Mesendoderm (in vitro differentiated cells): ENCODE results near the gene MKI67.

ENCODE experiments used
- DNase-seq: peaks from one replicate; pipeline ENCODE4 v3.0.0; 2013
- H2AK5ac ChIP-seq: 2 replicates; pipeline ENCODE4 v1.6.1; 2013; ENCODE audit warnings: low read length, inconsistent platforms
- H2BK120ac ChIP-seq: 2 replicates; pipeline ENCODE4 v1.6.1; 2013; ENCODE audit warnings: low read depth, mild to moderate bottlenecking, low read length, moderate library complexity, mixed read lengths
- H2BK15ac ChIP-seq: replicated peaks from 2 replicates; pipeline ENCODE4 v1.6.1; 2013; ENCODE audit warnings: low read depth, mild to moderate bottlenecking, moderate library complexity
- H2BK5ac ChIP-seq: 2 replicates; pipeline ENCODE4 v1.6.1; 2013; ENCODE audit warnings: low read length, inconsistent platforms
- H3K18ac ChIP-seq: 2 replicates; pipeline ENCODE4 v1.6.1; 2013; ENCODE audit warnings: mild to moderate bottlenecking, low read length, mixed read lengths
- H3K23ac ChIP-seq: one replicate; pipeline ENCODE4 v1.6.1; 2013; ENCODE audit warnings: low read length
- H3K27ac ChIP-seq: 2 replicates; pipeline ENCODE4 v1.5.1; 2013; ENCODE audit warnings: low read depth, mild to moderate bottlenecking, inconsistent platforms, low read length, moderate library complexity
- H3K27me3 ChIP-seq: 2 replicates; pipeline ENCODE4 v1.6.1; 2013; ENCODE audit warnings: low read length, control low read depth, mild to moderate bottlenecking, inconsistent platforms; ENCODE audit not compliant: insufficient read depth, poor library complexity
- H3K36me3 ChIP-seq: 2 replicates; pipeline ENCODE4 v1.6.1; 2013; ENCODE audit warnings: low read length, inconsistent platforms; ENCODE audit not compliant: control insufficient read depth, insufficient read depth
- H3K4ac ChIP-seq: one replicate; pipeline ENCODE4 v1.6.1; 2013; ENCODE audit warnings: low read depth, mild to moderate bottlenecking, low read length, moderate library complexity
- H3K4me1 ChIP-seq: 2 replicates; pipeline ENCODE4 v1.6.1; 2013; ENCODE audit warnings: low read depth, low read length, inconsistent platforms; ENCODE audit not compliant: control insufficient read depth
- H3K4me2 ChIP-seq: 2 replicates; pipeline ENCODE4 v1.6.1; 2013; ENCODE audit warnings: low read length
- H3K4me3 ChIP-seq: 2 replicates; pipeline ENCODE4 v1.5.1; 2013; ENCODE audit warnings: mild to moderate bottlenecking, low read length
- H3K56ac ChIP-seq: one replicate; pipeline ENCODE4 v1.6.1; 2013; ENCODE audit warnings: low read length
- H3K79me1 ChIP-seq: 2 replicates; pipeline ENCODE4 v1.6.1; 2013; ENCODE audit warnings: low read length, inconsistent platforms
- H3K79me2 ChIP-seq: 2 replicates; pipeline ENCODE4 v1.6.1; 2013; ENCODE audit warnings: mild to moderate bottlenecking, low read length; ENCODE audit not compliant: control insufficient read depth, insufficient read depth
- H3K9ac ChIP-seq: 2 replicates; pipeline ENCODE4 v1.6.1; 2013; ENCODE audit warnings: low read length, inconsistent platforms
- H4K5ac ChIP-seq: one replicate; pipeline ENCODE4 v1.6.1; 2013; ENCODE audit warnings: low read length
- H4K8ac ChIP-seq: one replicate; pipeline ENCODE4 v1.6.1; 2013; ENCODE audit warnings: low read depth, mild to moderate bottlenecking, control low read depth, low read length, moderate library complexity
- WGBS: extraction: QIAGEN DNeasy Blood & Tissue Kit; methylation state at CpG from one replicate; pipeline ENCODE4 v1.1.7; 2013; ENCODE audit warnings: low lambda C conversion rate, missing lambda C conversion rate; ENCODE audit not compliant: insufficient coverage; ENCODE audit errors: extremely low coverage; 5-methylcytosine and 5-hydroxymethylcytosine counted together

MKI67 gene

DNA sequence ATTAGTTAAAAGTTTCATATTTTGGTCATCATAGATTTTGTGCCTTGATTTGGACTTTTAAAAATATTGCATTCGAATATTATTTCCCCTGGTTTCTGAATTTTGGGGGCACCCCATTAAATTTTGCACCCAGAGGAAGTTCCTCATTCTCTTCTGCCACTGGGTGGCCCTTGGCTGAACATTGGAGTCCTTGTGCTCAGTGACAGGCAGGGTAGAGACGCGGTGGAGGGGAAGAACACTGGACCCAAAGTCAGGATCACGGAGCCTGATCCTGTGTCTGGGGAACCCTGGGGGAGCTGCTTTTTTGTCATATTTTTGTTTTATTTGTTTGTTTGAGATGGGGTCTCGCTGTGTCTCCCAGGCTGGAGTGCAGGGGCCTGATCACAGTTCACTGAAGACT, 74.7 kb downstream of the MKI67 start:
- no peak for DNase-seq
- Histone ChIP-seq H3K4me3 (no peak overlapping the region), H3K79me1 (no peaks in the 10 kb centered on the region), H3K4me2 (no peak overlapping the region), H3K79me2 (no peaks in the 10 kb centered on the region), H3K56ac (no peak overlapping the region), H3K23ac (no peak overlapping the region), H2AK5ac (no peak overlapping the region), H3K4ac (no peak overlapping the region), H3K9ac (no peak overlapping the region), H4K5ac (no peak overlapping the region), H3K4me1 (no peaks in the 10 kb centered on the region), H2BK5ac (no peak overlapping the region), H3K27me3 (no peaks in the 10 kb centered on the region), H2BK15ac (no peak overlapping the region), H2BK120ac (no peak overlapping the region), H4K8ac (no peak overlapping the region), H3K27ac (no peak overlapping the region), H3K36me3 (no peaks in the 10 kb centered on the region), H3K18ac (no peak overlapping the region)
- no CpG with 5 or more reads among the region's 5 CpGs for WGBS

DNA sequence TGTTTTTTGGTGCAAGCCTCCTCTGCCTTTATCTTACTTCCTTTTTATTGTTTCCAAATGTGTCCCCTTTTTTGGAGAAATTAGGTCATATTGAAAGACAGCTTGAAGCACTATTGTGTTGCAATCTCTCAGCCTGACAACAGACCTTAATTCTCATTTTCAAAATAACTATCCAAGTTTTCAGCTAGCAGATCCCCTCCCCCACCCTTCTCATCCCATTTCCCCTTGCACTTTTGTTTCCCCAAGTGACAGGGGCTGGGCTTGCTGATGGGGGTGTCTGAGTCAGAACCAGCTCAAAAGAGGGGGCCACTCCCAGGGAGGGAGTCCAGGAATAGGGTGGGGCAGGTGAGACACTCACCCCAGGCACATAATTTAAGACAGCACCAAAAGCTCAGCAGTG, 75.3 kb downstream of the MKI67 start:
- no peak overlapping the region for H3K4ac ChIP-seq
- no peak overlapping the region for H3K4me2 ChIP-seq
- H2BK120ac ChIP-seq, result no peak overlapping the region
- no peak overlapping the region for H2BK15ac ChIP-seq
- H4K5ac ChIP-seq, result no peak overlapping the region
- H3K9ac ChIP-seq, result no peak overlapping the region
- no peak overlapping the region for H2BK5ac ChIP-seq
- no peaks in the 10 kb centered on the region for H3K79me1 ChIP-seq
- no peak overlapping the region for H2AK5ac ChIP-seq
- H3K4me3 ChIP-seq, result no peak overlapping the region
- H3K4me1 ChIP-seq, result no peaks in the 10 kb centered on the region
- no peaks in the 10 kb centered on the region for H3K36me3 ChIP-seq
- no peak overlapping the region for H3K23ac ChIP-seq
- H3K27me3 ChIP-seq, result no peaks in the 10 kb centered on the region
- H3K18ac ChIP-seq, result no peak overlapping the region
- no peak overlapping the region for H3K27ac ChIP-seq
- H3K79me2 ChIP-seq, result no peaks in the 10 kb centered on the region
- H4K8ac ChIP-seq, result no peak overlapping the region
- no peak for DNase-seq
- no peak overlapping the region for H3K56ac ChIP-seq

DNA sequence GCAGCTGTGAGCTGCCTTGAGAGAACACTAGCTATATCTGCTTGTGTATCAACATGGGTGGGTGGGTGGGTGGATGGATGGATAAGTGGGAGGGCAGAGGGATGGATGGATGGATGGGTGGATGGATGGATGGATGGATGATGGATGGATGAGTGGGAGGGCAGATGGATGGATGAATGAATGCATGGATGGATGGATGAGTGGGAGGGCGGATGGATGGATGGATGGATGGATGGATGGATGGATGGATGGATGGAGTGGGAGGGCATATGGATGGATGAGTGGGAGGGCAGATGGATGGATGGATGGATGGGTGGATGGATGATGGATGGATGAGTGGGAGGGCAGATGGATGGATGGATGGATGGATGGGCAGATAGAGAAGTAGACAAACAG, 76.1 kb downstream of the MKI67 start:
- no peak for DNase-seq
- no peak overlapping the region for H3K23ac ChIP-seq
- H3K27ac ChIP-seq, result no peak overlapping the region
- H3K9ac ChIP-seq, result no peak overlapping the region
- no peak overlapping the region for H2BK5ac ChIP-seq
- H3K18ac ChIP-seq, result no peak overlapping the region
- H3K27me3 ChIP-seq, result no peaks in the 10 kb centered on the region
- H2AK5ac ChIP-seq, result no peak overlapping the region
- H4K8ac ChIP-seq, result no peak overlapping the region
- no peak overlapping the region for H2BK15ac ChIP-seq
- H4K5ac ChIP-seq, result no peak overlapping the region
- H3K4me3 ChIP-seq, result no peak overlapping the region
- no peak overlapping the region for H3K4me2 ChIP-seq
- no peaks in the 10 kb centered on the region for H3K36me3 ChIP-seq
- no peak overlapping the region for H3K4ac ChIP-seq
- H3K56ac ChIP-seq, result no peak overlapping the region
- H3K79me2 ChIP-seq, result no peaks in the 10 kb centered on the region
- H3K79me1 ChIP-seq, result no peaks in the 10 kb centered on the region
- whole genome bisulfite sequencing, result no CpG with 5 or more reads among the region's 1 CpG
- H2BK120ac ChIP-seq, result no peak overlapping the region
- no peaks in the 10 kb centered on the region for H3K4me1 ChIP-seq

DNA sequence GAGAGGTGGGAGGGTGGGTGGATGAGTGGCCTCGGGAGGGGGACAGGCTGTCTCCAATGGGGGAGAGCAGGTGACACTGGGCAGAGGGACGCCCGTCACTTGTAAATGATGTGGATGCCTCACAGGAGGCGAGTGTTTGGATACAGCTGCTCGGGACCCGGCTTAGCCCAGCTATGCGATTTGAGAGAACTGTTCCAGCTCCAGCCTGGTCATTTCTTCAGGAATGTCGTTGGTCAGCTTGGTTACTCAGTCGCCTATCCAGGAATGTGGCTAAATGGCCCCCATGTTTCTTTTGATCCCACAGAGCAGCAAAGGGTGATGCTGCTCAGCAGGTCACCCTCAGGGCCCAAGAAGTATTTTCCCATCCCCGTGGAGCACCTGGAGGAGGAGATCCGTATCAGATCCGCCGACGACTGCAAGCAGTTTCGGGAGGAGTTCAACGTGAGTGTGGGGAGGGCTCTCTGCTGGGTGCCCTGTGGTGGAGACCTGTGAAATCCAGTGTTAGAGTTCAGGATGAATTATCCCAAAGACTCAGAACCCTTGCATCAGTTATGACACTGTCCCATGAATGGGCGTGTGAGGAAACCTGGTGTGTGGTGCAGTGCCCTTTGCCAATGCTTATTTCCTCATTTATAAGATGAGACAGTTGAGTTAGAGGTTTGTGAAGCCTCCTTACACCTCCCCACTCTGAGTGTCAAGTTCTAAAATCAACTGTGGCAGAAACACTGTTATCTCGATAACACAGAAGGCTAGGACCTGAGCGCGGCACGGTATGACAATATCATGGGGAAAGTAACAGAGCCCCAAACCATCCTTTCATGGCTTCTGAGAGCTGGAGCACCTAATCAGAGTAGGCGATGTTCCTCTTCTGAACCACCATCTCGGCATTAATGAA, 76.8 kb downstream of the MKI67 start:
- Histone ChIP-seq H3K23ac (no peak overlapping the region), H3K18ac (no peak overlapping the region), H3K27ac (no peak overlapping the region), H3K4me3 (no peak overlapping the region), H2AK5ac (no peak overlapping the region), H3K79me2 (no peaks in the 10 kb centered on the region), H3K9ac (no peak overlapping the region), H3K4me2 (no peak overlapping the region), H2BK120ac (no peak overlapping the region), H3K4me1 (no peaks in the 10 kb centered on the region), H3K36me3 (no peaks in the 10 kb centered on the region), H3K27me3 (no peaks in the 10 kb centered on the region), H3K56ac (no peak overlapping the region), H2BK15ac (no peak overlapping the region), H3K79me1 (no peaks in the 10 kb centered on the region), H4K8ac (no peak overlapping the region), H4K5ac (no peak overlapping the region), H2BK5ac (no peak overlapping the region), H3K4ac (no peak overlapping the region)
- peak; percentile 19 for DNase-seq
- no CpG with 5 or more reads among the region's 23 CpGs for whole genome bisulfite sequencing

DNA sequence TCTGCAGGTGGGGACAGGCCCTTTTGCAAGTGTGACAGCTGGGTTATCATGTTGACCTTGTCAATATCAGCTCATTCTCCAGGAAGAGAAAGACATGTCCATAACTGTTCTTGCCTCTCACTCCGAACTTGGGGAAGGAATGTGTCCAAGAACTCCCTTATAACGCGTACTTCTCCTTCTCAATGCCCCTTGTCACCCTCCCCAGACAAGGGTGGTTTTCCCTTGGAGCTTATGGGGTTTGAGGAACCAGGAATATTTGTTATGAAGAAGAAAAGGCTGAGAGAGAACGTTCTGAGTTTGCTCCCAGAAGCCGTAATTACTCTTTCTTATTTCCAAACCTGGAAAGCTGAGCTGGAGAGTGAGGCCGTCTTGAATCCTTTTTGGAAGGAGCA, 77.4 kb downstream of the MKI67 start:
- Histone ChIP-seq H3K79me2 (no peaks in the 10 kb centered on the region), H3K36me3 (no peaks in the 10 kb centered on the region), H3K79me1 (no peaks in the 10 kb centered on the region), H4K8ac (no peak overlapping the region), H2AK5ac (no peak overlapping the region), H3K18ac (no peak overlapping the region), H4K5ac (no peak overlapping the region), H3K4me1 (no peaks in the 10 kb centered on the region), H3K9ac (no peak overlapping the region), H2BK120ac (no peak overlapping the region), H3K27ac (no peak overlapping the region), H3K27me3 (no peaks in the 10 kb centered on the region), H3K4ac (no peak overlapping the region), H3K4me3 (no peak overlapping the region), H2BK5ac (no peak overlapping the region), H2BK15ac (no peak overlapping the region), H3K56ac (no peak overlapping the region), H3K23ac (peak overlapping the region; percentile 24), H3K4me2 (no peak overlapping the region)
- DNase-seq, result no peak
- WGBS, result no CpG with 5 or more reads among the region's 6 CpGs
